ENCODE results near the gene MYORG.
A peak's percentile ranks its signal among the peaks of the same experiment; 100 is the strongest.

Gene MYORG

DNA sequence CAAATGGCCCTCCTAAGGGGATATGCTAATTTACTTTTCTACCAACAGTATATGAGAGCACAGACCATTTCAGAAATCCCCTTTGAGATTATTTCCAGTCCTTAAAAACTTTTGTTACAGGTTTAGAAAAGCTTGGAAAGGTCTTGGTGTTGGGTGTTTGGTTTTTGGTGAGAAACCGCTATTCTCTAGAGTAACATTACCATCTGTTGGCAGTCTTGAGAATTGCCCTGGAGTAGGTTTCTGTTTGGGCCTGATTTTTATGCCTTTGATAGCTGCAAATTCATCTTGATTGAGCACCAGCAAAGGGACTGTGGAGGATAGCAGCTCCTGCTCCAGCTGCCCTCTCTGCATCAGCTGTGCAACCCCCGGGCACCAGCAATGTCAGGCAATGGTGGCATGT lies 39.3 kb downstream of the MYORG start:
- Mint-ChIP-seq H3K27ac (no peak overlapping the region), H3K27me3 (ENCODE audit: low read depth) (no peaks in the 10 kb centered on the region), H3K4me3 (no peak overlapping the region), H3K36me3 (ENCODE audit: low read depth) (peaks cover 16% of the 10 kb centered on the region), H3K4me1 (peaks cover 23% of the 10 kb centered on the region), H3K9me3 (no peaks in the 10 kb centered on the region)
- TF ChIP-seq, protein P1, sequence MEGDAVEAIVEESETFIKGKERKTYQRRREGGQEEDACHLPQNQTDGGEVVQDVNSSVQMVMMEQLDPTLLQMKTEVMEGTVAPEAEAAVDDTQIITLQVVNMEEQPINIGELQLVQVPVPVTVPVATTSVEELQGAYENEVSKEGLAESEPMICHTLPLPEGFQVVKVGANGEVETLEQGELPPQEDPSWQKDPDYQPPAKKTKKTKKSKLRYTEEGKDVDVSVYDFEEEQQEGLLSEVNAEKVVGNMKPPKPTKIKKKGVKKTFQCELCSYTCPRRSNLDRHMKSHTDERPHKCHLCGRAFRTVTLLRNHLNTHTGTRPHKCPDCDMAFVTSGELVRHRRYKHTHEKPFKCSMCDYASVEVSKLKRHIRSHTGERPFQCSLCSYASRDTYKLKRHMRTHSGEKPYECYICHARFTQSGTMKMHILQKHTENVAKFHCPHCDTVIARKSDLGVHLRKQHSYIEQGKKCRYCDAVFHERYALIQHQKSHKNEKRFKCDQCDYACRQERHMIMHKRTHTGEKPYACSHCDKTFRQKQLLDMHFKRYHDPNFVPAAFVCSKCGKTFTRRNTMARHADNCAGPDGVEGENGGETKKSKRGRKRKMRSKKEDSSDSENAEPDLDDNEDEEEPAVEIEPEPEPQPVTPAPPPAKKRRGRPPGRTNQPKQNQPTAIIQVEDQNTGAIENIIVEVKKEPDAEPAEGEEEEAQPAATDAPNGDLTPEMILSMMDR (IDR thresholded peaks at IDR 0.05; ENCODE audit: unreplicated experiment in 3 of 3) = peak in 1 of 3 experiments; percentile 11

DNA sequence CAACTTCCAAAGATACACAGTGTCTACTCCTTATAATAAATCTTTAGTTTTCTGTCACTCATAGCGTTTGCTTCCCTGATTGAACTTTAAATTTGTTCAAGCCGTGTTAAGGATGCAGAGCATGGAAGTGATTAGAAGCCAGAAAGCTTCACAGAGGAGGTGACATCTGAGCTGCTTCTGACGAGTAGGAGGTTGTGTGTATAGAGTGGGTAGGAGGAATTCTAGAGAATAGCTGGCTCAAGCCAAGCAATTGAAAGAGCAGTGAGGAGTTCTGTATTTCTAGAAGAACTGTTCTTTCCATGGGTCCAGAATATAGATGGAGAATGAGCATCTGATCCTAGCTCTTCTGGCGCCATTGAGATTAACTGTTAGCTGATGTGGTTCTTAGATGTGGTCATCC lies 41.3 kb downstream of the MYORG start:
- Mint-ChIP-seq H3K9me3 (no peaks in the 10 kb centered on the region), H3K27ac (peak overlapping the region in 1 of 3 experiments; percentile 19), H3K4me3 (no peak overlapping the region), H3K4me1 (peaks cover 29% of the 10 kb centered on the region), H3K27me3 (ENCODE audit: low read depth) (no peaks in the 10 kb centered on the region), H3K36me3 (ENCODE audit: low read depth) (peaks cover 10% of the 10 kb centered on the region)
- TF ChIP-seq, protein P1 (IDR thresholded peaks at IDR 0.05; ENCODE audit: unreplicated experiment in 3 of 3) = no peak

DNA sequence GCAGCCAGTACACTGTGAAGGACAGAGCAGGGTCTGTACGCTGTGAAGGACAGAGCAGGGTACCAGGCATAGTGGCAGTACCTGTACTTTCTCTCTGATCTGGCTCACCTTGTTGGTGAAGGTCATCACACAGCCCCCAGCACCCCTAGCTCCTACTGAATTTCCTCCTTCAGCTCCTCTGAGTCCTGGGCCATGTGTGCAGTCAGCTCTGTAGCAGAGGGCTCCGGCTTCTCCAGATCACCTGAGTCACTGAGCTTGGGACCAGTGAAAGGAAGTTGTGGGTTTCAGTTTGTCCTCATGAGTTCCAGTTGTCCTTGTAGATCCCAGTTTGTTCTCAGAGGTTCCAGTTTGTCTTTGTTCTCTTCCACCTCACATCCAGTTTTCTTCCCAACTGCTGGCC lies 41.8 kb downstream of the MYORG start:
- Mint-ChIP-seq H3K4me3 (no peak overlapping the region), H3K36me3 (ENCODE audit: low read depth) (peaks cover 6% of the 10 kb centered on the region), H3K27me3 (ENCODE audit: low read depth) (no peaks in the 10 kb centered on the region), H3K4me1 (peaks cover 29% of the 10 kb centered on the region), H3K27ac (peak overlapping the region in 1 of 3 experiments; percentile 19), H3K9me3 (no peaks in the 10 kb centered on the region)
- TF ChIP-seq, protein P1 (IDR thresholded peaks at IDR 0.05; ENCODE audit: unreplicated experiment in 3 of 3) = no peak

DNA sequence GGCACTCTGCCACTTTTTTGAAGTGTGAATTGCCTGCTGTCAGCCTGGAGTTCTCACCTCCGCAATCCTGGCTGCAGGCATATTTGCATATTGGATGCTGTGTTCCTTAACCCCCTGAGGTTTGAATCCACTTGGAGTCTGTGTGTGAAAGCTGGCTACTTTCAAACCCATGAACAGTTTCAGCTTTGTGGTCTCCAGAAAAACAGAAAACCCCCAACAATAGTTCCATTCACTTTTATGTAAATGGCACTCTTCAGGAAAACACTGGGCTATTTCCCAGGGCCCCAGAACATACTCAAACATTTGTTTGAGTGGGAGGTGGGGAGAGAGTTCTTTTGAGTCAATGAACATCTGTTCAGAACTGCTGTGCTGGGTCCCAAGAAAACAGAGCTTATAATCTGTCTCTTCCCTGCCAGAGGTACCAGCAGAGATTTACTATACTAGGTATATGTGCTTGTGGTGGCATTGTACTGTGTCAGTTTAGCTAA lies 42.3 kb downstream of the MYORG start:
- Mint-ChIP-seq H3K9me3 (no peaks in the 10 kb centered on the region), H3K4me1 (peaks cover 29% of the 10 kb centered on the region), H3K36me3 (ENCODE audit: low read depth) (peaks cover 6% of the 10 kb centered on the region), H3K4me3 (no peak overlapping the region), H3K27me3 (ENCODE audit: low read depth) (no peaks in the 10 kb centered on the region), H3K27ac (peak overlapping the region in 1 of 3 experiments; percentile 7)
- TF ChIP-seq, protein P1 (IDR thresholded peaks at IDR 0.05; ENCODE audit: unreplicated experiment in 3 of 3) = no peak

DNA sequence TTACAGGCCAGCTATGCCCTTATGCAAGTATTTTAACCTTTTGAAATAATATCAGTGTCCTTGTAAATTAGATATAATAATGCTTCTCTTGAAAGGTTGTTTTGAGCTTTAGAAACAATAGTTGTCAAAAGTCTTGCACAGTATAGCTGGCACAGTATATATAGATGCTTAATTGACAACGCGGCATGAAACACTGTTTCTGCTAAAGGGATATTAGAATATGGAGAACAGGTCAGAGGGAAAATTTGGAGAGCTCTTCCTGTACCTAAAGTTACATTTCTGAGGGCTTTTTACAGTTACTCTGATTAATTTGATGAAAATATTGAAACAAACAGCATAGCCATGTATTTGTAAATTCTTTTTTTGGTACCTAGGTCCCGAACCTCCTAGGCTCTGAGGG lies 42.9 kb downstream of the MYORG start:
- Mint-ChIP-seq H3K36me3 (ENCODE audit: low read depth) (peaks cover 5% of the 10 kb centered on the region), H3K4me3 (no peak overlapping the region)

More for the DNA sequence above, 42.9 kb downstream of the MYORG start:
- Mint-ChIP-seq H3K9me3 (no peaks in the 10 kb centered on the region), H3K27ac (no peak overlapping the region), H3K4me1 (peaks cover 29% of the 10 kb centered on the region), H3K27me3 (ENCODE audit: low read depth) (no peaks in the 10 kb centered on the region)
- TF ChIP-seq, protein P1 (IDR thresholded peaks at IDR 0.05; ENCODE audit: unreplicated experiment in 3 of 3) = no peak

Data from nephron (organoid).